ENCODE measurements around the gene FBXW11.

- TF ChIP-seq EZH2phosphoT487 (IDR thresholded peaks at IDR 0.05; ENCODE audit: borderline replicate concordance, low read length): no peak
- no peak for TF ChIP-seq CTCF (IDR thresholded peaks at IDR 0.05; ENCODE audit: low read depth, low read length, poor library complexity, severe bottlenecking)
Observed at GRCh38 chr5:172049226-172049796, 42.9 kb upstream of the FBXW11 start.
